Activated CD4-positive, alpha-beta T cell treated with anti-CD3 and anti-CD28 coated beads, Interleukin-2, amount 50 U/mL, for 24 hours (primary cell): ENCODE data around the gene UBE2R2.
"Not testable (repeated sequence)": the region's sequence is repeated elsewhere in the genome, so short reads cannot be mapped to it uniquely, and the experiment has no call there.

ENCODE experiments used
- DNase-seq, 2 donors: peaks; one replicate each; pipeline ENCODE4 v3.0.0-alpha.2; 2020; ENCODE audit warnings: low read depth in 1 of 2, low spot score in 1 of 2

The UBE2R2 gene

GRCh38 chr9:33837138-33837537 lies 20.2 kb downstream of the UBE2R2 start:
- DNase-seq, result no peak

- DNase-seq, result no peak
These were observed 23.4 kb downstream of the UBE2R2 start for GRCh38 chr9:33840381-33840780.

GRCh38 chr9:33843312-33843961 lies 26.5 kb downstream of the UBE2R2 start:
- DNase-seq, result no peak

DNA sequence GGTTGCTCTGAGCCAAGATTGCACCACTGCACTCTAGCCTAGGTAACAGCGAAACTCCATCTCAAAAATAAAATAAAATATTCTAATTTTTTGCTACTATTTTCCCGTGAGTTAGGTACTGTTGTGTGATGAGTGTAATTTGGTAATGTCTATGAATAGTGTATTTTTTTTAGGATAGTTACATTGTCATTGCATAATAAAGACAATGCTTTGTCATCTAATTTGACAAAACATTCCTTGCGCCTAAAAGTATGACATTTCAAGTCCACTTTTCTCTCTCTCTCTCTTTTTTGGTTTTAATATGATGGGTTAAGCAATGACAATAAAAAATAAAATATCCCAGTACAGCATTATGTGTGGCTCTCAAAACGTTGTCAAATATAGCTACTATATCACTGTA lies 29.3 kb downstream of the UBE2R2 start:
- no peak for DNase-seq

- not testable (repeated sequence) for DNase-seq
These were observed 30.9 kb downstream of the UBE2R2 start for GRCh38 chr9:33847894-33848205.

DNA sequence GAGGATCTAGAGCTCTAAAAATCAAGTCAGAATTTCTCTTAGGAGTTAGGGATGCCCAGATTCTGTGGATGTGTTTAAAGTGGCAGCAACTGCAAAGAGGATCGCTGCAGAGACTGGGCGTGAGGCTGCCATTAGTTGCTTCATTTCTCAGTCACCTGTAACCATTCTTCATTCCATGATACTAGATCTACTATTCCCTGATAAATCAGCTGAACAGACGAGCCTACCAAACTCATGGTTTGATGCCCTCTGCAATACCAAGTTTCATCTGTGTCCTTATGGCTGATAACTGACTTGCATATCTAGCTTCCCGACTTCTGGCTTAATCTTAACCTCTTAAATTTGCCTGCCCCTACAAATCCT lies 33.3 kb downstream of the UBE2R2 start:
- no peak for DNase-seq

DNA sequence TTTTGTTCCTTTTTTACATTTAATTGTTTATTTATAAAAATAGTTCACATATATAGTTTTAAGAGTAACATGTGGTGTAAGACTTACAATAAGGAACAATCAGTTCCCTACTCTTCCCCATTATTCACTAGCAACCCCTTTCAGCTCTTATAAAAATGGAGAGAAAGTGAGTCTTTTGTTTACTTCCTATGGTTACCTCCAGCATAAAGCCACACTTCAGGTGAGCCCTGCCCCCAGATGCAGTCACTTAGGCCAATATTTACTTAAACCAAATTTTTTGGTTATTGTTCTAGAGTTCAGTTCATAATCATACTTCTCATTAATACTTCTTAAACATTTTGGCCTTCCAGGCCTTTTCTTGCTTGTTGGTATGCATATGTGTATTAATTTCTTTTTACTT lies 33.7 kb downstream of the UBE2R2 start:
- DNase-seq, result no peak

DNA sequence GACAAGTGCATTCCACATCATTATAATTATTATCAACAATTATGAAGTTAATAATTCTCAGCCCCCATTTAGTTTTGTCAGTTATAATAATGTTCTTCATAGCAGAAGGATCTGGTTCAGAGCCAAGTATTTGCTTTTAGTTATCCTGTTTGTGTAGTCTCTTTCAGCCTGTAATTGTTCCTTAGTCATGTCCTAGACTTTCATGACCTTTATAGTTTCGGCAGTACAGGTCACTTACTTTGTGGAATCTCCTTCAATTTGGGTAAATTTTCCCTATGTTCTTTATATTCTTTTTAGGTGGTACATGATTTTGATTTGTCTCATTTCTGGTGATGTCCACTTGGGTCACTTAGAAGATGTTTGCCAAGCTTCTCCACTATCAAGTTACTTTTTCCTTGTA lies 34.3 kb downstream of the UBE2R2 start:
- DNase-seq, result no peak

GRCh38 chr9:33852216-33852826 lies 35.4 kb downstream of the UBE2R2 start:
- DNase-seq, result peak in 1 of 2 donors; percentile 7

DNA sequence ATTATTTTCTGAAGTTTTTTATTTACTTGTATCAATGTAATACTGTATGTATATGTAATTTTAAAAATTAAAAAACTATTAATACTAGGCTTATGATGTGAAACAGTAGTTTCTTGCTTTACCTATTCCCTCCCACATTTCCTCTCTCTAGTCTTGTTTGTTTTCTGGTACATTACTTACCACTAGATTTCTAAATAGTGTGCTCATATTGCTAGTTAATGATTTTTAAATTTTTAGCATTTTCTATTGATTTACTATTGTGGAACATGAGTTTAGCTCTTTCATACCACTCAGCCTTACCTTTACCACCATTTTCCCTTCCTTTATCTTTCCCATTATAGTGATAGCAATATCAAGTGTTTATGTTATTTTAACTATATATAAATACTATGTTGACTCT lies 39.3 kb downstream of the UBE2R2 start:
- no peak for DNase-seq

- no peak for DNase-seq
These were observed 41.5 kb downstream of the UBE2R2 start for GRCh38 chr9:33858423-33858822.

- no peak for DNase-seq
These were observed 43.4 kb downstream of the UBE2R2 start for GRCh38 chr9:33860200-33860871.

- DNase-seq, result no peak
These were observed 45.0 kb downstream of the UBE2R2 start for GRCh38 chr9:33861917-33862453.

- not testable (repeated sequence) for DNase-seq
These were observed 46.1 kb downstream of the UBE2R2 start for GRCh38 chr9:33863027-33863426.

DNA sequence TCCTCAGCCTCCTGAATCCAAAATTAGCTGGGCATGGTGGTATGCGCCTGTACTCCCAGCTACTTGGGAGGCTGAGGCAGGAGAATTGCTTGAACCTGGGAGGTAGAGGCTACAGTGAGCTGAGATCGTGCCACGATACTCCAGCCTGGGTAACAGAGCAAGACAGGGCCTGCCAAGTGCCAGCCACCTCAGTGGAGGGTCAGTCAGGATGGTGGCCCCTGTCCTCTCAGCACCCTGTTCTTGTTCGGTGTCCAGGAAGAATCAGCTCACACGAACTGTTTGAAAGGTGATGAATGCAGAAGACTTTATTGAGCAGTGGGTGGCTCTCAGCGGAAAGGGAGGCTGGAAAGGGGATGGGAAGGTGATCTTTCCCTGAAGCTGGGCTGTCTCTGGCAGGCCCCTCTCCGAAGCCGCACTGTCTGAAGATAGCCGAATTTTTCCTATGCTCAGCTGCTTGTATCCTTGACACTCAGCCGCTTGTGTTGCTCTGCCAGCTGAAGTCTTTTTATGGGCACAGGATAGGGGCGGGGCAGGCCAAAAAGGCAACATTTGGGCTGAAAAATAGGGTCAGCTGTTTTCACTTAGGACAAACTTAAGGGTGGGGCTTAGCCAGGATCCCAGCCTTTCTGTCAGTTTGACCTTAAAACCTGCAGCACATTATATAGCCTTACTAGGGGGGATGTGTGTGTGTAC lies 50.9 kb downstream of the UBE2R2 start:
- no peak for DNase-seq

DNA sequence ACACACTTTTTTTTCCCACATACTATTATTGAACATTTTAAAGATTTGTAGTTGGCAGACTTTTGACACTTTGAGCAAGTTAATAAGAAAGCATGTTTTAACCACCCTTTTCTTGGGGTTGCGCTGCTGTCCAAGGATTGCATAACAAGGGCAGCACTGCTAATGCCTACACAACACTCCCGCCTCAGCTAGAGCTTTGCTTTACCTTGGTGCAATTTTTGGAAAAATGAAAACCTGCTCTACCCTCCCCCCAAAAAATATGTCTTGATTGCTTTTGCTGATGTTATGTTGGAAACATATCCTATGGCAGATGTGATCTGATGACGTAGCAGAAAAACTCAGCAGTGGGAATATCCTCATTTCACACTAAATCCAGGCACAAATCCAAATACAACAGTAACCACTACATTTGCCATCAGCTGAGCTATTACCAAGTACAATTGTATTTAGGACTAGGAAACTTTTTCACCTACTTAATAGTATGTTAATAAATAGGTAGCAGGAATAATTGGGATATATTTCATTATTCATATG lies 51.5 kb downstream of the UBE2R2 start:
- no peak for DNase-seq

DNA sequence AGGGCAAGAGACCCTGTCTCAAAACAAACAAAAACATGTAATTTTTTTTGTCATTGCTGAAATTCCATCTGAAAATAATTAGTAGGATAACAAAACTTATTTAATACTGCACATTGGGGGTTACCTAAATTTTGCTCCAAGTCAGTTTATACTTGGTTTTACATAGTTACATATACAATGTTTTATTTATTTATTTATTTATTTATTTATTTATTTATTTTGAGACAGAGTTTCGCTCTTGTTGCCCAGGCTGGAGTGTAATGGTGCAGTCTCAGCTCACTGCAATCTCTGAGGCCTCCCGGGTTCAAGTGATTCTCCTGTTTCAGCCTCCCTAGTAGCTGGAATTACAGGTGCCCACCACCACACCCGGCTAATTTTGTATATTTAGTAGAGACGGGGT lies 52.3 kb downstream of the UBE2R2 start:
- DNase-seq, result not testable (repeated sequence)

- no peak for DNase-seq
These were observed 60.9 kb downstream of the UBE2R2 start for GRCh38 chr9:33877727-33878489.

DNA sequence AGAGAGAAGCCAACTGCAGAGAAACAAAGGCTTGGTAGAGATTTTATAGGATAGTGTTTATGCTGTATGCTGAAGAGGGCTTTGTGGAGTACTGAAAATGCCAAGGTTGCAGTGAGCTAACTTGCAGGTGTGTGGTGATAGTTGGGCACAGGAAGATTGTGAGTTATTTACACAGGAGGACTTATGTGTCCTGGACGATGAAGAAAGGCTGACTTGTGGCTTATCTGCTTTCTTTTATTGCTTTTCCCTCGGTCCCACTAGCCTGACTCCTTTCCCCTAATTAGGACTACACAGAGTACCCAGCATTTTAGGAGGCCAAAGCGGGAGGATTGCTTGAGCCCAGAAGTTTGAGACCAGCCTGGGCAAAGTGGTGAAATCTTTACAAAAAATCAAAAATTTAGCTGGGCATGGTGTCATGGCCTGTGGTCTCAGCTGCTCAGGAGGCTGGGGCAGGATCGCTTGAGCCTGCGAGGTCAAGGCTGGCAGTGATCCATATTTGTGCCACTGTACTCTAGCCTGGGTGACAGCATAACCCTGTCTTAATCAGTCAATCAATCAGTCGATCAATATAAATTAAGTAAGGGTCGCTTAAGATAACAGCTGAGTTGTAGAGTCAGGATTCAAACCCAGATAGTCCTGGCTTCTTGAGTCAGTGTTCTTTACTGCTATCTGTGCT lies 61.9 kb downstream of the UBE2R2 start:
- DNase-seq, result no peak
